KMS-11 (cell line): ENCODE data around the gene MED16.

ENCODE experiments used
- H2AFZ ChIP-seq: fragments of 200-600 bp; sonication (generic); 2 replicates; pipeline ENCODE4 v1.6.1; 2016; ENCODE audit warnings: antibody characterized with exemption, mixed run types, low read depth
- H3K27ac ChIP-seq: fragments of 200-600 bp; sonication (generic); 2 replicates; pipeline ENCODE4 v1.6.1; 2016; ENCODE audit warnings: mild to moderate bottlenecking, mixed run types
- H3K27me3 ChIP-seq: fragments of 200-600 bp; sonication (generic); 2 replicates; pipeline ENCODE4 v1.6.1; 2017; ENCODE audit warnings: mild to moderate bottlenecking, low read depth, mixed run types, moderate library complexity; ENCODE audit not compliant: insufficient read depth
- H3K36me3 ChIP-seq: fragments of 200-600 bp; sonication (generic); 2 replicates; pipeline ENCODE4 v1.6.1; 2017; ENCODE audit warnings: mild to moderate bottlenecking, mixed run types; ENCODE audit not compliant: insufficient read depth
- H3K4me1 ChIP-seq: fragments of 200-600 bp; sonication (generic); 2 replicates; pipeline ENCODE4 v1.6.1; 2016; ENCODE audit warnings: mild to moderate bottlenecking, low read depth, mixed run types; ENCODE audit not compliant: poor library complexity, severe bottlenecking
- H3K4me2 ChIP-seq: fragments of 200-600 bp; sonication (generic); 2 replicates; pipeline ENCODE4 v1.7.0; 2016; ENCODE audit warnings: mild to moderate bottlenecking, mixed run types
- H3K4me3 ChIP-seq: fragments of 200-600 bp; sonication (generic); IDR thresholded peaks from 2 replicates; pipeline ENCODE4 v1.6.1; 2017; ENCODE audit warnings: low read depth, low read length, mixed read lengths; ENCODE audit not compliant: insufficient read depth
- H3K79me2 ChIP-seq: fragments of 200-600 bp; sonication (generic); 2 replicates; pipeline ENCODE4 v1.6.1; 2016; ENCODE audit warnings: low read depth, mixed run types; ENCODE audit not compliant: insufficient read depth
- H3K9ac ChIP-seq: fragments of 200-600 bp; sonication (generic); 2 replicates; pipeline ENCODE4 v1.6.1; 2016; ENCODE audit warnings: mild to moderate bottlenecking, mixed run types
- H4K20me1 ChIP-seq: fragments of 200-600 bp; sonication (generic); 2 replicates; pipeline ENCODE4 v1.6.1; 2016; ENCODE audit warnings: mild to moderate bottlenecking, mixed run types; ENCODE audit not compliant: insufficient read depth
- TF ChIP-seq, protein P1 (sequence below): fragments of 200-600 bp; sonication (generic); conservative IDR thresholded peaks from 2 replicates; pipeline ENCODE4 v1.6.1; 2017; ENCODE audit warnings: low read depth, mild to moderate bottlenecking, antibody characterized with exemption, low read length, moderate library complexity, mixed read lengths

Gene MED16, protein sequence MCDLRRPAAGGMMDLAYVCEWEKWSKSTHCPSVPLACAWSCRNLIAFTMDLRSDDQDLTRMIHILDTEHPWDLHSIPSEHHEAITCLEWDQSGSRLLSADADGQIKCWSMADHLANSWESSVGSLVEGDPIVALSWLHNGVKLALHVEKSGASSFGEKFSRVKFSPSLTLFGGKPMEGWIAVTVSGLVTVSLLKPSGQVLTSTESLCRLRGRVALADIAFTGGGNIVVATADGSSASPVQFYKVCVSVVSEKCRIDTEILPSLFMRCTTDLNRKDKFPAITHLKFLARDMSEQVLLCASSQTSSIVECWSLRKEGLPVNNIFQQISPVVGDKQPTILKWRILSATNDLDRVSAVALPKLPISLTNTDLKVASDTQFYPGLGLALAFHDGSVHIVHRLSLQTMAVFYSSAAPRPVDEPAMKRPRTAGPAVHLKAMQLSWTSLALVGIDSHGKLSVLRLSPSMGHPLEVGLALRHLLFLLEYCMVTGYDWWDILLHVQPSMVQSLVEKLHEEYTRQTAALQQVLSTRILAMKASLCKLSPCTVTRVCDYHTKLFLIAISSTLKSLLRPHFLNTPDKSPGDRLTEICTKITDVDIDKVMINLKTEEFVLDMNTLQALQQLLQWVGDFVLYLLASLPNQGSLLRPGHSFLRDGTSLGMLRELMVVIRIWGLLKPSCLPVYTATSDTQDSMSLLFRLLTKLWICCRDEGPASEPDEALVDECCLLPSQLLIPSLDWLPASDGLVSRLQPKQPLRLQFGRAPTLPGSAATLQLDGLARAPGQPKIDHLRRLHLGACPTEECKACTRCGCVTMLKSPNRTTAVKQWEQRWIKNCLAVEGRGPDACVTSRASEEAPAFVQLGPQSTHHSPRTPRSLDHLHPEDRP

DNA sequence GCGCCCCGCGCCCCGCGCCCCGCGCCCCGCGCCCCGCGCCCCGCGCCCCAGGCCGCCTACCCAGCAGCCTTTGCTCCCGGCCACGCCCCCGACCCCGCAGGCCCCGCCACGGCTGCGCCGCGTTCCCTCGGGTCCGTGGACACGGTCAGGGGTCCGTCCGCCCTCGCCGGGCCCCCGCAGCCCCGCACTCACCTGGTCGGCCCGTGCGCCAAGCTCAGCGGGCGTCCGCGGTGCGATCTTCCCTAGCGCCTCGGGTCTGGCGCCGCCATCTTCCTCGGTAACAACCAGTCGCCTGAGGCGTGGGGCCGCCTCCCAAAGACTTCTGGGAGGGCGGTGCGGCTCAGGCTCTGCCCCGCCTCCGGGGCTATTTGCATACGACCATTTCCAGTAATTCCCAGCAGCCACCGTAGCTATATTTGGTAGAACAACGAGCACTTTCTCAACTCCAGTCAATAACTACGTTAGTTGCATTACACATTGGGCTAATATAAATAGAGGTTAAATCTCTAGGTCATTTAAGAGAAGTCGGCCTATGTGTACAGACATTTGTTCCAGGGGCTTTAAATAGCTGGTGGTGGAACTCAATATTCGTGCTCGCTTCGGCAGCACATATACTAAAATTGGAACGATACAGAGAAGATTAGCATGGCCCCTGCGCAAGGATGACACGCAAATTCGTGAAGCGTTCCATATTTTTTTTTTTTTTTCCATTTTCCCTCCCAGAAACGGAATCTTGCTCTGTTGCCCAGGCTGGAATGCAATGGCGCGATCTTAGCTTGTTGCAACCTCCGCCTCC, at the start of gene MED16, which contains the start of gene RNU6-9:
Gene MED16, minus strand, starts transcription at position 294 of the 796 bp plus-strand sequence. CDS start 2,056 bp downstream, outside the sequence.
Gene RNU6-9, plus strand, starts transcription at position 591 of the 796 bp plus-strand sequence.
- Histone ChIP-seq H4K20me1 (no peaks in the 10 kb centered on the region), H3K4me3 (no peak within 1 kb of the TSS), H3K79me2 (peaks cover 9% of the 10 kb centered on the region; the same call in 1 of the 2 replicates), H2AFZ (peak within 1 kb of the TSS; percentile 65; the same call in 1 of the 2 replicates), H3K36me3 (no peaks in the 10 kb centered on the region), H3K27me3 (no peaks in the 10 kb centered on the region), H3K9ac (peak within 1 kb of the TSS; percentile 67; the same call in 1 of the 2 replicates), H3K4me2 (peak within 1 kb of the TSS; percentile 91), H3K27ac (peak within 1 kb of the TSS; percentile 58), H3K4me1 (no peaks in the 10 kb centered on the region)
- TF ChIP-seq, protein P1, sequence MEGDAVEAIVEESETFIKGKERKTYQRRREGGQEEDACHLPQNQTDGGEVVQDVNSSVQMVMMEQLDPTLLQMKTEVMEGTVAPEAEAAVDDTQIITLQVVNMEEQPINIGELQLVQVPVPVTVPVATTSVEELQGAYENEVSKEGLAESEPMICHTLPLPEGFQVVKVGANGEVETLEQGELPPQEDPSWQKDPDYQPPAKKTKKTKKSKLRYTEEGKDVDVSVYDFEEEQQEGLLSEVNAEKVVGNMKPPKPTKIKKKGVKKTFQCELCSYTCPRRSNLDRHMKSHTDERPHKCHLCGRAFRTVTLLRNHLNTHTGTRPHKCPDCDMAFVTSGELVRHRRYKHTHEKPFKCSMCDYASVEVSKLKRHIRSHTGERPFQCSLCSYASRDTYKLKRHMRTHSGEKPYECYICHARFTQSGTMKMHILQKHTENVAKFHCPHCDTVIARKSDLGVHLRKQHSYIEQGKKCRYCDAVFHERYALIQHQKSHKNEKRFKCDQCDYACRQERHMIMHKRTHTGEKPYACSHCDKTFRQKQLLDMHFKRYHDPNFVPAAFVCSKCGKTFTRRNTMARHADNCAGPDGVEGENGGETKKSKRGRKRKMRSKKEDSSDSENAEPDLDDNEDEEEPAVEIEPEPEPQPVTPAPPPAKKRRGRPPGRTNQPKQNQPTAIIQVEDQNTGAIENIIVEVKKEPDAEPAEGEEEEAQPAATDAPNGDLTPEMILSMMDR: no peak

DNA sequence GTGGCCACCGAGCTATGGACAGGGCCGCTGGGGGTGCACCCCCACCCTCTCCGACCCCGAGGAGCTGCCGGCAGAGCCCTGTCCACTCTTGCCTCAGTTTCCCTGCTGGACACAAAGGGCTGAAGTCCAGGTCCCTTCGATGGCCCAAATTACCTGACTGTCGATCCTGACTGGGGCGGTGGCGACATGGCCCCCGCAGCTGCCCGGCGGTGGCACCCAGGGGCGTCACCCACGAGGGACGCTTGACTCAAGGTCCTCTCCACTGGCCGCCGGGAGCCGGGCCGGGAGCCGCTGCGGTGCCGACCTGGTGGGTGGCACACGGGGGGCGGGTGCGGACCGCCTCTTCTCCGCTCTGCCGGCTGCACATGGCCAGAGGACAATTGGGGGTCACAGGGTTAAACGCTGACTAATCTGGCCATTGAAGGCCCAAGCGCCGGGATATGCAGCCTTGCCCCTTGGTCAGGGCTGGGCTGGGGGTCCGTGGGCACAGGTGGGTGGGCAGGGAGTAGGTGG, 49.2 kb upstream of the MED16 start:
- Histone ChIP-seq H3K4me3 (no peak overlapping the region), H3K4me2 (no peak overlapping the region), H3K4me1 (peaks cover 15% of the 10 kb centered on the region)

DNA sequence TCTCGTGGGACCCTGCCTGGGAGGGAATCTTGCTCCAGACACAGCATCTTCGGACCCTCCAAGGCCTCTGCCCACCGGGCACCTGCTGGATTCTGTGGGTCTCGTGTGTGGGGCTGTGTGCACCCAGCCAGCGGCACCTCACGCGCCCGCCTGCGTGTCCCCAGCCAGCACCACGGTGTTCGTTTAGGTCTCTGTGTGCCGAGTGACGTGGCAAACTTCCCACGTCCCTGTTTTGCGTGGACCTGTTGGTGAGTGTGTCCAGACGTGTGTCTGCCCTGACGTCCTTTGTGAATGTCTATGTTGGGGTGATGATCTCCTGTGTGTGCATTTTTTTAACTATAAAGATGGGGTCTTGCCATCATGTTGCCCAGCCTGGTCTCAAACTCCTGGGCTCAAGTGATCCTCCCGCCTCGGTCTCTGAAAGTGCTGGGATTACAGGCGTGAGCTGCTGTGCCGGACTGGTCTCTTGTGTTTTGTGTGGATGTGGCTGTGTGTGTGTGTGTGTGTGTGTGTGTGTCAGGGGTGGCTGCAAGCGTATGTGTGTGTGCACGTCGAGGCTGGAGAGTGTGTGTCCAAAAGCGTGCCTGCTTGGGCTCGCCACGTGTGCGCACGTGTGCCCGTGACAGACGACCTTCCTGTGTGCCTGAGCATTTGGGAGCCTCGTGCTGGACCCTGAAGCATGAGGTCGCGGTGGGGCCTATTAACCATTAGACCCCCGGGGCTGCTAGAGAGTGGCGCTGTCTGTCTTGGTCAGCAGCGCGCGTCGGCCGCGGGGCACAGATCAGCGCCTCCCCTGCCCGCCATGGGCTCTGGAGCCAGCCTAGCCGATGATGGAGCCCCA, 48.5 kb upstream of the MED16 start:
- Histone ChIP-seq H3K27ac (peak overlapping the region; percentile 43; the same call in 1 of the 2 replicates), H3K4me1 (peaks cover 15% of the 10 kb centered on the region), H2AFZ (peak overlapping the region; percentile 34; the same call in 1 of the 2 replicates), H3K27me3 (no peaks in the 10 kb centered on the region), H3K9ac (peak overlapping the region; percentile 19; the same call in 1 of the 2 replicates), H4K20me1 (no peaks in the 10 kb centered on the region), H3K4me3 (no peak overlapping the region), H3K79me2 (no peaks in the 10 kb centered on the region; the same call in 1 of the 2 replicates), H3K4me2 (peak overlapping the region; percentile 63), H3K36me3 (no peaks in the 10 kb centered on the region)
- TF ChIP-seq, protein P1: no peak

More for the DNA sequence above, 49.2 kb upstream of the MED16 start:
- Histone ChIP-seq H2AFZ (no peak overlapping the region), H3K36me3 (no peaks in the 10 kb centered on the region), H3K9ac (no peak overlapping the region), H3K79me2 (no peaks in the 10 kb centered on the region; the same call in 1 of the 2 replicates), H4K20me1 (no peaks in the 10 kb centered on the region), H3K27me3 (no peaks in the 10 kb centered on the region), H3K27ac (no peak overlapping the region)
- TF ChIP-seq, protein P1: no peak
